ENCODE measurements around the gene PLEKHM3. TPM values are rescaled to one million over a fixed set of nuclear protein-coding genes. Genes with fewer than 3 reads are reported as not detected.
A peak's percentile ranks its signal among the peaks of the same experiment; 100 is the strongest.

PLEKHM3 gene
- total and polyA plus RNA-seq, 2 of the 13 experiments (the other 11 are each of a cell fraction or from before 2014, with no cell fraction given): 4.5 to 4.7 TPM

GRCh38 chr2:207796585-207797350 is 228.6 kb downstream of the PLEKHM3 start (continued):
- TF ChIP-seq ZNF512B (CRISPR knock-in tag; IDR thresholded peaks at IDR 0.05; ENCODE audit: borderline replicate concordance): peak; percentile 20; the same call in 1 of the 2 replicates
- no peak for TF ChIP-seq MLXIP (CRISPR knock-in tag; IDR thresholded peaks at IDR 0.05; ENCODE audit: borderline replicate concordance)
- TF ChIP-seq RXRA (CRISPR knock-in tag; IDR thresholded peaks at IDR 0.05): peak; percentile 70; the same call in 1 of the 2 replicates
- TF ChIP-seq HNF4G (IDR thresholded peaks at IDR 0.05; ENCODE audit: borderline replicate concordance, low read depth, low read length): peak; percentile 76; the same call in 1 of the 2 replicates
- TF ChIP-seq HNF4G (CRISPR knock-in tag; IDR thresholded peaks at IDR 0.05; ENCODE audit: borderline replicate concordance, low read depth): peak; percentile 50; the same call in 1 of the 2 replicates
- TF ChIP-seq ZNF501 (CRISPR knock-in tag; IDR thresholded peaks at IDR 0.05): peak; percentile 58
- TF ChIP-seq FOXK1 (CRISPR knock-in tag; IDR thresholded peaks at IDR 0.05; ENCODE audit: borderline replicate concordance, low read depth): peak; percentile 7; the same call in 1 of the 2 replicates
- peak; percentile 45; the same call in 1 of the 2 replicates for TF ChIP-seq IRF9 (CRISPR knock-in tag; IDR thresholded peaks at IDR 0.05; ENCODE audit: borderline replicate concordance)
- TF ChIP-seq BRF2 (CRISPR knock-in tag; IDR thresholded peaks at IDR 0.05): no peak; the same call in 1 of the 2 replicates
- peak; percentile 14; the same call in 1 of the 2 replicates for TF ChIP-seq TFE3 (CRISPR knock-in tag; IDR thresholded peaks at IDR 0.05)
- TF ChIP-seq DMAP1 (CRISPR knock-in tag; IDR thresholded peaks at IDR 0.05): peak; percentile 54
- 0 out of 2 replicates have a peak, but pooled peaks have one; percentile 52 for TF ChIP-seq LBX2 (CRISPR knock-in tag; IDR thresholded peaks at IDR 0.05; ENCODE audit: borderline replicate concordance)
- no peak for TF ChIP-seq ZFP36 (IDR thresholded peaks at IDR 0.05; ENCODE audit: borderline replicate concordance, low read depth, low read length, partially characterized antibody)
- no peak for TF ChIP-seq PBX3 (CRISPR knock-in tag; IDR thresholded peaks at IDR 0.05; ENCODE audit: borderline replicate concordance)

Measured in HepG2 (cell line).